H1 (cell line): ENCODE measurements around the gene PRSS3. TPM values are rescaled to one million over a fixed set of nuclear protein-coding genes. Genes with fewer than 3 reads are reported as not detected.
A peak's percentile ranks its signal among the peaks of the same experiment; 100 is the strongest.

Experiments used
- ATF3 ChIP-seq: IDR thresholded peaks from 2 replicates; pipeline ENCODE4 v1.6.1; 2011; ENCODE audit warnings: low read depth, mild to moderate bottlenecking, low read length; ENCODE audit not compliant: insufficient read depth
- CREB1 ChIP-seq: IDR thresholded peaks from 2 replicates; pipeline ENCODE4 v1.6.1; 2012; ENCODE audit warnings: inconsistent platforms
- CTCF ChIP-seq, 3 experiments: IDR thresholded peaks; 1 replicate in 2 of 3; 2 replicates in 1 of 3; pipeline versions ENCODE4 v1.5.1 to v1.6.1; 2011; ENCODE audit warnings: low read length in 3 of 3, mild to moderate bottlenecking in 3 of 3, inconsistent platforms in 2 of 3, low read depth in 1 of 3, moderate library complexity in 1 of 3; ENCODE audit not compliant: insufficient read depth in 1 of 3; ENCODE audit errors: control extremely low read depth in 1 of 3
- HDAC2 ChIP-seq, 2 experiments: fragments of 300-600 bp in 1 of 2; sonication (generic) in 1 of 2; IDR thresholded peaks; 2 replicates each; pipeline ENCODE4 v1.6.1; 2011 to 2012; ENCODE audit warnings: low read depth in 2 of 2, low read length in 2 of 2, mild to moderate bottlenecking in 2 of 2, moderate library complexity in 2 of 2, borderline replicate concordance in 1 of 2, inconsistent platforms in 1 of 2
- HDAC6 ChIP-seq: IDR thresholded peaks from one replicate; pipeline ENCODE4 v1.7.1; 2012; ENCODE audit warnings: low read depth, mild to moderate bottlenecking, inconsistent platforms, low read length, moderate library complexity
- JUN ChIP-seq: IDR thresholded peaks from 2 replicates; pipeline ENCODE4 v1.6.1; 2011; ENCODE audit warnings: low read depth, mild to moderate bottlenecking, improper control_type of control experiment, low read length
- MAFK ChIP-seq: IDR thresholded peaks from 2 replicates; pipeline ENCODE4 v1.6.1; 2012; ENCODE audit warnings: low read depth, mild to moderate bottlenecking, improper control_type of control experiment, low read length
- MAX ChIP-seq: IDR thresholded peaks from 2 replicates; pipeline ENCODE4 v1.6.1; 2012; ENCODE audit warnings: inconsistent platforms
- NRF1 ChIP-seq: IDR thresholded peaks from 2 replicates; pipeline ENCODE4 v1.6.1; 2011; ENCODE audit warnings: mild to moderate bottlenecking, low read depth, low read length, improper control_type of control experiment
- PHF8 ChIP-seq: fragments of 200-600 bp; sonication (generic); conservative IDR thresholded peaks from 2 replicates; pipeline ENCODE4 v1.7.1; 2012; ENCODE audit warnings: low read depth, mild to moderate bottlenecking, inconsistent platforms, low read length, moderate library complexity
- POLR2A ChIP-seq, 2 experiments: IDR thresholded peaks; 1 replicate in 1 of 2; 2 replicates in 1 of 2; pipeline ENCODE4 v1.6.1; 2011; ENCODE audit warnings: low read depth in 2 of 2, low read length in 2 of 2, mild to moderate bottlenecking in 2 of 2; ENCODE audit errors: control extremely low read depth in 1 of 2
- POLR2AphosphoS5 ChIP-seq: IDR thresholded peaks from 2 replicates; pipeline ENCODE4 v1.6.1; 2011; ENCODE audit warnings: low read depth, low read length
- RBBP5 ChIP-seq: IDR thresholded peaks from 2 replicates; pipeline ENCODE4 v1.7.1; 2012; ENCODE audit warnings: low read depth, mild to moderate bottlenecking, inconsistent platforms, low read length, moderate library complexity, borderline replicate concordance
- SUZ12 ChIP-seq: fragments of 200-600 bp; sonication (generic); IDR thresholded peaks from 2 replicates; pipeline ENCODE4 v1.6.1; 2012; ENCODE audit warnings: mild to moderate bottlenecking, inconsistent platforms, low read length, moderate library complexity, mixed read lengths
- TAF7 ChIP-seq: optimal IDR thresholded peaks from 2 replicates; pipeline ENCODE3; 2011; ENCODE audit warnings: low read depth, mild to moderate bottlenecking, inconsistent platforms, low read length, moderate library complexity, borderline replicate concordance
- YY1 ChIP-seq: IDR thresholded peaks from 2 replicates; pipeline ENCODE4 v1.6.1; 2011; ENCODE audit warnings: low read depth, mild to moderate bottlenecking, low read length
- polyA plus RNA-seq, 7 experiments: library from polyadenylated mRNA; depleted of rRNA in 3 of 7; stranded (reverse) in 5 of 7; unstranded in 2 of 7; fragments of >200 nt in 5 of 7; fragments of 200-250 nt in 2 of 7; gene quantifications; 1 replicate in 5 of 7; 2 replicates in 1 of 7; 4 replicates in 1 of 7; pipeline versions ENCODE4 v1.2.1 to v1.2.3, GENCODE V29; 2011 to 2013; ENCODE audit warnings: missing spikeins in 2 of 7, mixed read lengths in 2 of 7
- total RNA-seq: library from RNA; stranded (reverse); fragmentation: NEBNext Ultra II Directional; extraction: Animal tissue kit (Norgen Biotek cat#: 25700); gene quantifications from 2 replicates; pipeline ENCODE4 v1.2.1, GENCODE V29; 2021

PRSS3 gene
- total and polyA plus RNA-seq, 2 of the 8 experiments (the other 6 are each of a cell fraction or from before 2014, with no cell fraction given): 0.12 TPM; not detected in 1

- TF ChIP-seq SUZ12 (peak; percentile 26; the same call in 1 of the 2 replicates), HDAC2 (IDR thresholded peaks at IDR 0.05; ENCODE audit: borderline replicate concordance in 1 of 2, low read depth in 2 of 2, low read length in 2 of 2) (peak; percentile 89 to 95; a peak in 3 of 4 replicates), JUN (no peak), MAFK (no peak), POLR2A (IDR thresholded peaks at IDR 0.05; ENCODE audit: control extremely low read depth in 1 of 2, low read depth in 2 of 2, low read length in 2 of 2) (peak; percentile 68 to 86), HDAC6 (no peak), MAX (peak; percentile 71), YY1 (no peak), RBBP5 (peak; percentile 55; the same call in 1 of the 2 replicates), PHF8 (peak; percentile 61), NRF1 (peak; percentile 53), POLR2AphosphoS5 (peak; percentile 72), TAF7 (peak; percentile 35), ATF3 (no peak), CTCF (IDR thresholded peaks at IDR 0.05; ENCODE audit: control extremely low read depth in 1 of 3, insufficient read depth in 1 of 3, low read depth in 1 of 3, low read length in 3 of 3) (no peak), CREB1 (peak; percentile 77; the same call in 1 of the 2 replicates)
Observed at GRCh38 chr9:33816327-33817252, 21.2 kb downstream of the PRSS3 start, which contains the start of gene UBE2R2 (continued).
